Coronary artery (tissue), 2 donors: ENCODE data around the gene ZIC1.

Experiments
- DNase-seq: peaks from one replicate; pipeline ENCODE4 v3.0.0-alpha.2; 2017; ENCODE audit warnings: low spot score
- H3K27ac ChIP-seq, 2 donors: fragments of 200-600 bp; sonication (generic); one replicate each; pipeline ENCODE4 v1.5.1; 2016 to 2019
- H3K4me3 ChIP-seq: fragments of 200-600 bp; sonication (generic); 2 replicates; pipeline ENCODE4 v1.5.1; 2016; ENCODE audit warnings: mild to moderate bottlenecking, moderate library complexity
- CTCF ChIP-seq: fragments of 200-600 bp; sonication (generic); IDR thresholded peaks from one replicate; pipeline ENCODE4 v1.5.1; 2019; ENCODE audit warnings: antibody characterized with exemption

Gene ZIC1

GRCh38 chr3:147380387-147380951, 28.7 kb upstream of the ZIC1 start:
- no peak overlapping the region for H3K27ac ChIP-seq
- DNase-seq: no peak
- no peak for TF ChIP-seq CTCF
- H3K4me3 ChIP-seq: no peak overlapping the region

DNA sequence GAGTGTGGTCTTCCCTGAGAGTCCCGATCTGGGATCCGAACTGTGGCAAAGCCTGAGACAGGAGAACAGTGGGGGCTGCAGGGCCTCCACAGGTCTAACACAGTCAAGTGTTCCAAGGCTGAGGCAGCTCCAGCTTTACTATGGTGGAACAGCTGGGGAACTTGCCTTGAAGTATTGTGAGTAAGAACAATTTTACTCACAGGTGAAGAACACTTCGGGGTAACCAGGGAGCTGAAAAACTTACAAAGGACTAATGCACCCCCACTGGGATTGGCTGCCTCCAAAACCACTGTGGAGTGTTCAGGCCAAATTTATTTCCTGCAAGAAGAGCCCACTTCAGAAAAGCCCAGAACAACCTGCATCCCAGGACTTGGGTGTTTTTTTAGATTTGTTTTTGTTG, 28.2 kb upstream of the ZIC1 start:
- Histone ChIP-seq H3K4me3 (no peak overlapping the region), H3K27ac (no peak overlapping the region)
- TF ChIP-seq CTCF: no peak
- DNase-seq: no peak

DNA sequence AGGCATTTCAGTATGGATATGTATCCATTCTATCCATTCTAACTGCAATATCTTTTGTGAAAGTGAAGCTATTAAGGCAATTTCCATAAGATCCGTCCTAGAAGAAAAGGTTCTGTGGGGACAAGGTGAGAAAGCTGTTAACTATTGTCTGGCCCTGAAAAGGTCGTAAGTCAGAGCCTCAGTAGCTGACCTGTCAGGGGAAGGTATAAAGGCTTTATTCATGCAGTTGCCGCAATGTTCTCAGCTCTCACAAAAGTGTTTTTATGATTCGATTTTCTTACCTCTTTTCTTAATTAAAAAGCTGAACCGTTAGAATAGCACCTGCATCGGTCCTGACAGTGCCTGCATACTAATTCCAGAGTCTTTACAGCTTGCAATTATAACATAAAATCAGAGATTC, 27.6 kb upstream of the ZIC1 start:
- DNase-seq: no peak
- no peak for TF ChIP-seq CTCF
- no peak overlapping the region for H3K27ac ChIP-seq
- no peak overlapping the region for H3K4me3 ChIP-seq

DNA sequence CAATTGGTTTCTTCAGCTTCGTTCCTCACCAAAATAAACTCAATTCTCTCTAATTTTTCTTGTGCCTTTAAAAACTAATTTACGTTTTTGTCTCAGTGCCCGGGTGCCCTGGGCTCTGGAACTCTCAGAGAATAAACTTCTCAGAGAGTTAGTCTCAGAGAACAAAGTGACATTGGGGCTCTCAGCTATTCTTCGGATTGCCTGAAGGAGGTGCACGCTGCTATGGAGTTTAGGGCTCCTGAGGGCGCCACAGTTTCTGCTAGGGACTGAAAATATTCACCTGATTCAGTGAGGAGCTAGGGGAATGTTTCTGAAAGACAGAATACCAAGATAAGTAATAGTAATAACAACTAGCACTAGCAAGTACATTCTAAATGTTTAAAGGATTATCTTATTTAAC, 25.5 kb upstream of the ZIC1 start:
- TF ChIP-seq CTCF: no peak
- no peak for DNase-seq

DNA sequence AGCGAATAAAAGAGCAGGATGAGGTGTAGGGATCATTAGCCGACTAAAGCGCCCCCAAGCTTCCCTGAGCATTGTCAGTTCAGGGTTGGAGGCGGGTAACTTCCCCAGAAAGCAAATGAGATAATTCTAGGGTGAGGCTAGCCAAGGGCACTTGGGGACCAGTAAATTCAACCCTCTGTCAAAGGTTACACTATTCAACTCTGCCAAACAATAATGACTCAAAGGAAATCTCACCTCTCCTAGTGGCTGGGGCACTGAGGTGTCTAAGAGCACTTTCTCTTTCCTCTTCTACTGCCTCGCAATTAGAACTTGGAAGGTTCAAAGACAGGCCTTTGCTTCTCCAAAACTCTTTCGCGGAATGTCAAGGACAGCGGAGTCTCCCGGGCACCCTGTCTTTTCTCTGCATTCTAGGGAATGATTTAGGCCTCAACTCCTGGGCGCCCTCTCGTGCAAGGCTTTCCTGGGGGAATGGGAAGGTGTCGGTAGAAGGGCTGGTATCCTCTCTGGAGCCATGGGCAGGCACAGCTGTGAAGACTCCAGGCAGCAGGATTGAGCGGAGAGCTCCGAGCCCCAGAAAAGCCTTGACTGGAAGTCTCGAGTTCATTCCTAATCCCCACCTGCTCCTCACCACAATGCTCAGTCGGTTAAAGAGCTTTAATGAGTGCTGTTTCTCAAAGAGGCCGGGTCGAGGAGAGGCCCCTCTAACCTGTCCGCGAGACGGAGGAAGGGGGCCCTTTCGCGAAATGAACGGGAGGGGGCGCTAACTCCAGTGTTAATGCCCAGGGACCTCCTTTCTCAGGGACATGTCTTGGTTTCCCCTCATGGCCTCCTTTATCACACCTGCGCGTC, 24.7 kb upstream of the ZIC1 start:
- peak; percentile 26 for DNase-seq
- no peak overlapping the region for H3K27ac ChIP-seq
- H3K4me3 ChIP-seq: no peak overlapping the region
- TF ChIP-seq CTCF: no peak

More for the DNA sequence above, 25.5 kb upstream of the ZIC1 start:
- Histone ChIP-seq H3K4me3 (no peak overlapping the region), H3K27ac (no peak overlapping the region)

DNA sequence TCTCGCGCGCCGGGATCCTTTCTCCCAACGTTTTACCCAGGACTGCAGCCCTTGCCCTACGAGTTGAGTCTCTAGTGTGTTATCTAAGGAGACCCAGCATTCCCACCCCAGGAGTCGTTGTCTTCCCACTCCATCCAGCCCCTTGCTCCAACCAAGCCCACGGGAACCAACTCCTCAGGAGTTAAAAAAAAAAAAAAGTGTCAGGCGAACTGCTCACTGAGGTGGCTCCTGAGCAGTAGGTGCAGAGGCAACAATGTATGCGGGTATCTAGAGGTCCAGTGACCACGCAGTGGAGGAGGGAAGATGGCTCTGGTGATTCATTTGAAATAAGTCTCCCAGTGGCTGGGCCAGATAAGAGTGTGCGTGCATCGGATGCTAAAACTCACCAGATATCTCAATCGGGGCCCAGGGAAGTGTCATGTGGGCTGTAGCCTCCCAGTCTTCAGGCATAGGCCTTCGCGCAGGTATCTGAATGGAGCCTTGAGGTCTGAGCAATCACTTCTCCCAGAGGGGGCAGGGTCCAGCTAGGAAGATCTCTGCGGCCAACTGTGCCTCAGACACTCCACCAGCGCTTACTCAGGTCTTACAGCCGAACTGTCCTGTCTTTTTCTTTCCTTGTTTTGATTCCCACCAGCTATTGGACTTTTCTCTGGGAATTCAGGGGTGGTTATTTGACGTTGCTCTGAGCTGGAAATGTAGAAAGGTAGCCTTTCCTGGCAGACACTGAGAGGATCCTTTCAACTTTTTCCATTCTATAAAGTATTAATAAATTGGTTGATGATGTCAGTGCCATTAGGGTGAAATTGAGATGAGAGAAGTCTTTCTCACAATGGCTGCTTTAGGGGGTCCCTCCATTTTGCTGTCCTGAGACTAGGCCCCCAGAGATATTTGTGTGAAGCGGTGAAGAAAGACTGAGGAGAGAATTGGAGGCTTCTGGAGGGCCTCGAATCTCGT, 23.8 kb upstream of the ZIC1 start:
- DNase-seq: peak; percentile 16
- no peak for TF ChIP-seq CTCF
- Histone ChIP-seq H3K4me3 (no peak overlapping the region), H3K27ac (no peak overlapping the region)
